Astrocyte (in vitro differentiated cells and primary cell): ENCODE measurements around the gene HESX1.

Experiments used
- CTCF ChIP-seq: IDR thresholded peaks from 2 replicates; pipeline ENCODE4 v1.5.1; 2011; ENCODE audit warnings: low read depth, mild to moderate bottlenecking, inconsistent platforms, low read length, moderate library complexity; ENCODE audit not compliant: insufficient read depth
- EZH2 ChIP-seq: IDR thresholded peaks from 2 replicates; pipeline ENCODE4 v1.6.1; 2012; ENCODE audit warnings: mild to moderate bottlenecking, low read length, inconsistent platforms; ENCODE audit not compliant: insufficient read depth

DNA sequence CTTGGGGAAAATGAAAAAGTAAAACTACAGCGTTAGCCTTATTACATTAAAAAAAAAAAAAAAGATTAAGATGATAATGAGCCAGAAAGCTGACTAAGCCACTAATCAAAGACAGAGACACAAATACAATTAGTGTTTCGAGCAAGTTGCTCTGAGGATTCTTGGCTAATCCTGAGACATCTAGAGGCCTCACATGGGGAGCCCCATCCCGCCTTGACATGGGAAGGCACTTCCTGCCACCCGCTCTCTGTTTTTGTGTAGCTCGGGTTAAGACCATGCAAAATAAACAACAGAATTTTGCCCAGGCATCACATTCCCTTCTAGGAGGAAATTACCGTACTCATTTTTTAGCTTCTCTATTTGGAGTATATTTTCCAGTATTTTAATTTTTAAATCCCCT is 15.3 kb downstream of the HESX1 start:
- no peak for TF ChIP-seq CTCF
- TF ChIP-seq EZH2, result no peak
